GM21367 (cell line): ENCODE measurements around the gene ATP6V1F.
A peak's percentile ranks its signal among the peaks of the same experiment; 100 is the strongest.

Experiments
- ATAC-seq: cut with Tn5 transposase; IDR thresholded peaks from one replicate; pipeline ENCODE4 v1.9.1; 2021; ENCODE audit not compliant: unreplicated experiment

The ATP6V1F gene

DNA sequence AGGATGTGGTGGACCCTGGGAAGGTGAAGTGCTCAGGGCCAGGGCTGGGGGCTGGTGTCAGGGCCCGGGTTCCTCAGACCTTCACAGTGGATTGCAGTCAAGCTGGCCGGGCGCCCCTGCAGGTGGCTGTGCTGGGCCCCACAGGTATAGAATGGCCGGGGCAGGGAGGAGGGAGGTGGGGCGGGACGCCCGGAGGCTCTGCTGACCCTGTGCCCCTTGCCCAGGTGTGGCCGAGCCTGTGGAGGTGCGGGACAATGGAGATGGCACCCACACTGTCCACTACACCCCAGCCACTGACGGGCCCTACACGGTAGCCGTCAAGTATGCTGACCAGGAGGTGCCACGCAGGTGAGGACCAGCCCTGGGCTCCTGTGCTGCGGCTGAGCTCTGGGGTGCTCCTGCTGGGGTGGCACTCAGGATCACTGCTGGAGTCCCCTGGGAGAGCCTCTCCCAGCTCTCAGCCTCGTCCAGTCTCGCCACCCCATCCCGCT is 14.9 kb upstream of the ATP6V1F start:
- ATAC-seq = no peak

DNA sequence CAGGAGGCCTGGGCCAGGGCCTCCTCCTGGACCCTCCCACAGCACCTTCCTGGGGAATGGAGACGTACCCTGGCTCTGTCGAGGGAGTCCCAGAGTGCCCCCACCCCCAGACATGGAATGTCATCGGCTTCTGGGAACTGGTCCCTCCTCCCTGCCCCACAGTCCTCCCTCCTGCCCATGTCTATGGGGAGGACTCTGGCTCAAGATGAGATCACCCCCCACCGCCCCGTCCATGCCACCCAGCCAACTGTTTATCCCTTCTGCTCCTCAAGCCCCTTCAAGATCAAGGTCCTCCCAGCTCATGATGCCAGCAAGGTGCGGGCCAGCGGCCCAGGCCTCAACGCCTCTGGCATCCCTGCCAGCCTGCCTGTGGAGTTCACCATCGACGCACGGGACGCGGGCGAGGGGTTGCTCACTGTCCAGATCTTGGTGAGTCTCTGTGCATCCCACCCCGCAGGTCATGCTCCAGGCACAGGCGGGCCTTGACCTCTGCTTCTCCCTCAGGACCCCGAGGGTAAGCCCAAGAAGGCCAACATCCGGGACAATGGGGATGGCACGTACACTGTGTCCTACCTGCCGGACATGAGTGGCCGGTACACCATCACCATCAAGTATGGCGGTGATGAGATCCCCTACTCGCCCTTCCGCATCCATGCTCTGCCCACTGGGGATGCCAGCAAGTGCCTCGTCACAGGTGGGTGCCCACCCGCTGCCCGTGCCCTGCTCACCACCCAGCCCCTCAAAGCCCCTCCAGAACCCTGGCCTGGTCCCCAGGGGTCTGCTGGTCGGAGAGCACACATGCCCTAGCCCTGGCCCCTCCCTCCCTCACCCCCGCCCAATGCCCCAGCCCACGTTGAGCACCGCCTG is 14.1 kb upstream of the ATP6V1F start:
- no peak for ATAC-seq

DNA sequence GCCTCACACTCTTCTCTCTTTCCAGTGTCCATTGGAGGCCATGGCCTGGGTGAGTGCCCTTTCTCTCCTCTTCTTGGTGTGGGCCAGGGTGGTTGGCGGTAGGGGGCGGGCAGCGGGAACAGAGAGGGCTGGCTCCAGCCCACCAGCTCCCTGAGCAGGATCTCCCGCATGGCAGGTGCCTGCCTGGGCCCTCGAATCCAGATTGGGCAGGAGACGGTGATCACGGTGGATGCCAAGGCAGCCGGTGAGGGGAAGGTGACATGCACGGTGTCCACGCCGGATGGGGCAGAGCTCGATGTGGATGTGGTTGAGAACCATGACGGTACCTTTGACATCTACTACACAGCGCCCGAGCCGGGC is 13.5 kb upstream of the ATP6V1F start:
- no peak for ATAC-seq

DNA sequence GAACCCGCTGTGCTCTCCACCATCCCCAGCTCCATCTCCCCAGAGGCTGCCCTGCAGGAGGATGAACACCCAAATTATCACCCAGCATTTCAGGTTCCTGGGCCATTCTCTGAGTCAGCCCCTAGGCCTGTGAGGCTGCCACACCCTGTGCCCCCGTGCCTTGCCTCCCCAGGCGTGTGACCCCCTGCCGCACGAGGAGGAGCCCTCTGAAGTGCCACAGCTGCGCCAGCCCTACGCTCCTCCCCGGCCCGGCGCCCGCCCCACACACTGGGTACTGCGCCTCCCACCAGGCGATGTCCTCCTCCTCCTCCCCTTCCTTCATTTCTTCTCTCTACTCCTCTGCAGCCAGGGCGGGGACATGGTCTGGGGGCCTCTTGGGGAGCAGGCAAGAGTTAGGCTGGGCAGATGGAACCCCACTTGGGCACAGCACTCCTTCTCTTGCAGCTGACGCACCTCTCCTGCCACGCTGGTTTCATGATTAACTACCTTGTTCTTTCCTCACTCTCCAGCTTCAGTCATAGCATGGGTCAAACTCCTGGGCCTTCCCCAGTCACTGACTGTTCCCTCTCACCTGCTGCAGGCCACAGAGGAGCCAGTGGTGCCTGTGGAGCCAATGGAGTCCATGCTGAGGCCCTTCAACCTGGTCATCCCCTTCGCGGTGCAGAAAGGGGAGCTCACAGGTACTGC is 12.7 kb upstream of the ATP6V1F start:
- ATAC-seq = no peak

DNA sequence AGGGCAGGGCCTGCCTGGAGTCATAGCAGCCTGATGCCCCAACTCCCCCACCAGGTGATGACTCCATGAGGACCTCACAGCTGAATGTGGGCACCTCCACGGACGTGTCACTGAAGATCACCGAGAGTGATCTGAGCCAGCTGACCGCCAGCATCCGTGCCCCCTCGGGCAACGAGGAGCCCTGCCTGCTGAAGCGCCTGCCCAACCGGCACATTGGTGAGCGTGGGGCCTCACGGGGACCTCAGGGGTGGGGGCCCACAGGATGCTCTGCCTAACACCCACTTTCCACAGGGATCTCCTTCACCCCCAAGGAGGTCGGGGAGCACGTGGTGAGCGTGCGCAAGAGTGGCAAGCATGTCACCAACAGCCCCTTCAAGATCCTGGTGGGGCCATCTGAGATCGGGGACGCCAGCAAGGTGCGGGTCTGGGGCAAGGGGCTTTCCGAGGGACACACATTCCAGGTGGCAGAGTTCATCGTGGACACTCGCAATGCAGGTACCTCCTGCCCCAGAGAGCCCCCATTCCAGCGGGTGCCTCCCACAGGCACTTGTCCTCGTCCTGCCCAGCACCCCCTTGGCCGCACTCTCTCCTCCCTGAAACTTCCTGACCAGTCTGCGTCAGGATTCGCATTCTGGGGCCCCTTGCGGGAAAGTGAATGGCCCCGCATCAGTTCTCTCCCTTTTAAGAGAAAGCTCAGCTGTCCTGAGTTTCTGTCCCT is 10.0 kb upstream of the ATP6V1F start:
- no peak for ATAC-seq

DNA sequence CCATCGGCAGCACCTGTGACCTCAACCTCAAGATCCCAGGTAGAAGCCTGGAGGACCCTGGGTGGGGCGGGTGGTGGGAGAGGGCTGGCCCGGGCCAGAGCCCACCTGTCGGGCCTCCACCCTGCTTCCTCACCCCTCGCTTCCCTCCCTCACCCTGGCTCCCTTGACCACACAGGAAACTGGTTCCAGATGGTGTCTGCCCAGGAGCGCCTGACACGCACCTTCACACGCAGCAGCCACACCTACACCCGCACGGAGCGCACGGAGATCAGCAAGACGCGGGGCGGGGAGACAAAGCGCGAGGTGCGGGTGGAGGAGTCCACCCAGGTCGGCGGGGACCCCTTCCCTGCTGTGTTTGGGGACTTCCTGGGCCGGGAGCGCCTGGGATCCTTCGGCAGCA is 8.9 kb upstream of the ATP6V1F start:
- ATAC-seq = no peak

DNA sequence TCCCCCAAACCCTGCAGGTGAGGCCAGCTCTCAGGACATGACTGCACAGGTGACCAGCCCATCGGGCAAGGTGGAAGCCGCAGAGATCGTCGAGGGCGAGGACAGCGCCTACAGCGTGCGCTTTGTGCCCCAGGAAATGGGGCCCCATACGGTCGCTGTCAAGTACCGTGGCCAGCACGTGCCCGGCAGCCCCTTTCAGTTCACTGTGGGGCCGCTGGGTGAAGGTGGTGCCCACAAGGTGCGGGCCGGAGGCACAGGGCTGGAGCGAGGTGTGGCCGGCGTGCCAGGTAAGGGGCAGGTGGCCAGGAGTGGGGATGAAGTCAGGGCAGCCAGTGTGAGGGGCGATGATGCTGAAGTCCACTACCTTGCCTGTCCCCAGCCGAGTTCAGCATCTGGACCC is 8.3 kb upstream of the ATP6V1F start:
- ATAC-seq = no peak

DNA sequence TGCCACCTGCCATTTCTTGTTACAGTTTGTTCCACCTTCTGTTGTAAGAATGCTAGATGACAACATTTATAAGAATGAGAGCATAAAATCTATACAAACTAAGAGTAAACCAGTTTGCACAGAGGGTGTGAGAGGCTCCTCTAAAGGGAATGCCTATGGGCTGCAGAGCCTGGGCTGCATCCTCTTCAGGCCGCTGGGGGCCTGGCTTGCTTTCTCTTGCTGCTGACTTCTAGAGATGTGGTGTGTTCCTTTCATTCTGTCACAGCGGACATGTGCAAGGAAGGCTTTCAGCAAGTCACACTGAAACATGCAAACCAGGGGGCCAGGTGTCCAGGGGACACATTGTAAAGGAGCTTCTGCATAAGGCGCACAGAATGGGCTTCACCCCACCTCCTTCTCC is 7.1 kb upstream of the ATP6V1F start:
- no peak for ATAC-seq

DNA sequence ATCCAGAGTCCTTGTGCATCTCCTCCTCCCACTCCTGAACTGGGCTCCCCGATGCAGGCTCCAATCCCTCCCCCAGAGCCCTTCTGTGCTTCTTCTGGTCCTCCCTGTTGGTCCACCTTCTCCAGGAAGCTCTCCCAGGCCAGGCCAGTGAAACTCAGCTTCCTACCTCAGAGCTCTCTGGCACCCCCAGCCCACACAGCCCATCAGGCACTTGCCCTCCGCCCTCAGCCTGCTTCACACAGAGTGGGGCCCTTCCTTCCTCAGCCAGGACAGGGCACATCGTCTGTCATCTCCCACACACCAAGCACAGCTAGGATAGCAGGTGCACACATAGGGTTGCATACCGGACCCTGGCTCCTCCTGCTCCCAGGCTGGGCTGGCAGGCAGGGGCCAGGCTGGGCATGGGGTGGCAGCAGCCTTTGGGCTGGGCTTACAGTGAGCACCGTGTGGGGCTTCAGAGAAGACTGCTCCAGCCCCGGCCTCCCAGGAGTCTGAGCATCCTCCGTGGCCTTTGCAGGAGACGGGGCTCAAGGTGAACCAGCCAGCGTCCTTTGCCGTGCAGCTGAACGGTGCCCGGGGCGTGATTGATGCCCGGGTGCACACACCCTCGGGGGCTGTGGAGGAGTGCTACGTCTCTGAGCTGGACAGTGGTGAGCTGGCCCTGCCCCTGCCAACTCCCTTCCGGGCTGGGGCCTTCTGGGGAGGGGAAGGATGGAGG is 6.5 kb upstream of the ATP6V1F start:
- no peak for ATAC-seq

DNA sequence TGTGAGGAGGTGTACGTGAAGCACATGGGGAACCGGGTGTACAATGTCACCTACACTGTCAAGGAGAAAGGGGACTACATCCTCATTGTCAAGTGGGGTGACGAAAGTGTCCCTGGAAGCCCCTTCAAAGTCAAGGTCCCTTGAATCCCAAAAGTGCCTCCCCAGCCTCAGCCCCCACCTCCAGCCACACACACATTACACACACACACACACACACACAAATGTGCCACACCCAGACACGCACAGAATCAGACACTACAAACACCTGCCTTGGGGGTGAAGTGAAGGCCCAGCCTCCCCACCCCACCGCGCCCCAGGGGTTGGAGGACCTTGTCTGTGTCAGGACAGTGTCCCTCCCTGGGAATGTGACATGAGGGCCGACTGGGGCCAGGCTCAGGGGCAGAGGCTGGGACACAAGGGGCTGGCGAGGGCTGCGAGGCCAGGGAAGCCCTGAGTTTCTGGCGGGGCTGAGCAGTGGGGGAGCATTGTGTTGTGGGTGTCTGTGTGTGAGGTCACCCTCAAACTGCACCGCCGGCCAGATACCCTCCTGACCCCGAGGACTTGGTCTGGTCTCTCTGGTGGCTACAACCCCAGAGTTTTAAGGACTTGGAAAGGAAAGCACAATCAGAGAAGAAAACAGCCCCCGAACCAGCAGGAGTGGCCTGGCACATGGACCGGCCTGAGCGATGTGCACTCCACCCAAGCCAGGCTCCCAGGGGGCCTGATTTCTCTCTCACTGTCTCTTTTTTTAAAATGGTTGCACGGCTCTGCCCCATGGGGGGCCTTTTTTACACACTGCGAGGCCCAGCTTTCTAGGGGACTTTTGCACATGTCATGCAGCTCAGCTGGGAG is 4.0 kb upstream of the ATP6V1F start:
- ATAC-seq = no peak

DNA sequence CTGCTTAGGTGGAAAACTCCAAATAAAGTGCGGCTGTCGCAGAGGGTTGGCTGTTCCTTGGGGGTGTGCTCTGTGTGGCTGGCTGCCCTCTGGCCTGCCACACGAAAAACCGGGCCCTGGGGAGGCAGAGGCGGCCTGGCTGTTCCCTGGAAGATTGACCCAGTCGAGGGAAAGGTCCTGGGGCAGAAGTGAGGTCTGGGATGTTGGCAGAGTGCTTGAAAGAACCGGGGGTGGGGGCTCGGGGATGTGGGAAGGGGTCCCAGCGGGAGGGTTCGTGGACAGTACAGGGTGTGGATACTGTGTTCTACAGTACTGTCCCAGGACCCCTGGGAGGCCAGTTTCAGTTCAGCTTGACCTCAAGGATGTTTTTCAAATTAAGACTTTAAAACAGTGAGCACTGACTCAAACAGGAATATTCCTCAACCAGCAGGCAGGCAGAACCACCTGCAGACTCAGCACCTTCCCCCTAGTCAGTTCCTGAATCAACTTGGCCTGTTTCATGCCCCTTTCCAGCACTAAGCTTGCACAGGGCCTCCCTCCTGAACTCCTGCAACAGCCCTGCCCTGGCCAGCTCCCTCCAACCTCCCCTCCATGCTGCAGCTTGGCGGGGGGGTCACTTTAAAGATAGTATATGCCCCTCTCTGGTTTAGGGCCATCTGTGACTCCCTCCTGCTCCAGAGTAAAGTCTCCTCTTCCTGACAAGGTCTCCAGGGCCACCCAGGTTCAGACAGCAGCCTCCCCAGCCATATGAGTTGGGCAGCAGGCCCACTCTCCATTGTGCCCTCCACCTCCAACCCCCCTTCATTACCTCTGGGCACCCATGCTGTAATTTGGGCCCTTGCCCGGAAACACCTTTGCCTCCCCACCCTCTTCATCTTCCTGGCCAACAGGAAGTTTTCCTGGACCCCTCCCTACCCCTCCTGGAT is 3.2 kb upstream of the ATP6V1F start:
- ATAC-seq = no peak

DNA sequence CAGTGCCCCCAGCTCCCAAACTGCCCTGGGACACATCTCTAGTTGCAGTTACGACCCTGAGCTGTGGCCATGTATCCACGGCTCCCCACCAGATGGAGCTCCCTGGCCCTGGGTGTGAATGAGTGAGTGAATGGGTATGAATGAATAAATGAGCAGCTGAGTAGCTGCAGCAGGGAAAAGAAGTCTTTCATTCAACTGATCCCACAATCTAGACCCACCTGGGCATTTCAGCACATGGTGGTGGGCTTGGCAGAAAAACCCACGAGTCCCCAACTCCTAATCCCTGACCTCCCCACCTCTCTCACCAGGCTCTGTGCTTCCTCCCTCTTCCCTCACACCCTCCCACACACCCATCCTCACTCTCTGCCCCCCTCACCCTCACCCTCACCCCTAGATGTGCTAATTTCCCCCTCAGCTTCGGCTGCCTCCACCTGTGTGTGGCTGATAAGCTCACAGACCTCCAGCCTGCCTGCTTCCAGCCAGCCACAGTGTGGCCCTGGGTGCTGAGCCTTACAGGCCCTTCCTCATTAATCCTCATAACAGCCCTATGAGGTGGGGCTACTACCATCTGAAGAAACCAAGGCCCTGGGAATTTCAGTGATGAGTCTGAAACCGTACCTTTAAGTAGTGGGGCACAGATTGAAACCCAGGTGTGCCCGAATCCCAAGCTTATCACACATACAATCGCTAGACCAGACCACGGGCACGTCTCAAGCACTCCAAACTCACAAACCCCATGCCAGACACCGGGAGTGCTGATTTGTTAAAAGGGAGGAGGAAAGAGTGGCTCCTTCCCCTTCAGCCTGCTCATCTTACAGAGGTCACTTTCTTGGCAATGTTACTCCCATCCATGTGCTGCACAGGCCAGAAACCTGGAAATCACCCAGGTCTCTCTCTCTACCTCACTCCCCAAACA is 2.2 kb upstream of the ATP6V1F start:
- no peak for ATAC-seq

DNA sequence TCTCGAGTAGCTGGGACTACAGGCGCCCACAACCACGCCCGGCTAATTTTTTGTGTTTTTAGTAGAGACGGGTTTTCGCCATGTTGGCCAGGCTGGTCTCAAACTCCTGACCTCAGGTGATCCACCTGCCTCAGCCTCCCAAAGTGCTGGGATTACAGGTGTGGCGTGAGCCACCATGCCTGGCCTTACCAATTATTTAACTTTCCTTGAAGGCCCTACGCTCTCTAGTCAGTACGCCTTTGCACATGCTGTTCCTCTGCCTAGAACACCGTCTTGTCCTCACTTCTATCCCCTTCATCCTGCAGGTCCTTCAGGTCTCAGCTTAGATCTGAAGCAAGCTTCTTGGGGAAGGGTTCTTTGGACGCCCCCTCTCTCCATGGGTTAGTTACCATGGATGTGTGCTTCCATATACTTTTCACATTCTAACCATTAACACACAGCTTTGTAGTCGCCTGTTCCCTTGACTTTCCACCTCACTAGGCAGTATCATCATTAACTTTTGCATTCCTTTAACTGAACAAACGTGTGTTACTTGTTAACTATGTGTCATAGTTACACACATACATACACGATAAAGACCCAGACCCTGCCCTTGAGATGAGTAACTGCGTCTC is 592 bp upstream of the ATP6V1F start:
- no peak for ATAC-seq

DNA sequence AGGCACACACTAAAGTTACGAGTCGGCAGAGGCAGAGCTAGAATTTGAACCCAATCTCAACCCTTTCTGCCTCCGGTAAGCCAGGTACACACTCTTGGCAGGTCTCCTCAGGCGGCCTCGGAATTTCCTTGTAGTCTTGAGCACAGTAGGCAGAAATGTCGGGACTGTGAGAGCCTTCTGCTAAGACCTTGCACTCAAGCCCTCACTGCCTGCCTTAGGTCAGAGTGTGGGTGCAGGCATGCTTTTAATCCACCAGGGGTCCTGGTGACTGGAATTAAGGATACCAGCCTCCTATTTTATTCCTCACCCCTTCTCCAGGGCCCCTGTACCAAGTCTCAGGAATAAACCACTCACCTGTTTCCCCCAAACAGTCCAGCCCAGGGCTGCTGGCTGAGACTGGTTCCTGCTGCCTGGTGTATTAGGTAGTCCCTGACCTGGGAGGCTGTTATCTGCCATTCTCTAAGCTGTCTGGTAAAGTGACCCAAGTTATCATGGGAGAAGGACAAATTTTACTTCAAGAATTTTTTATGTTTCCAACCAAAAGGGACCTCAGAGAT is 855 bp downstream of the ATP6V1F start:
- ATAC-seq = peak; percentile 13

DNA sequence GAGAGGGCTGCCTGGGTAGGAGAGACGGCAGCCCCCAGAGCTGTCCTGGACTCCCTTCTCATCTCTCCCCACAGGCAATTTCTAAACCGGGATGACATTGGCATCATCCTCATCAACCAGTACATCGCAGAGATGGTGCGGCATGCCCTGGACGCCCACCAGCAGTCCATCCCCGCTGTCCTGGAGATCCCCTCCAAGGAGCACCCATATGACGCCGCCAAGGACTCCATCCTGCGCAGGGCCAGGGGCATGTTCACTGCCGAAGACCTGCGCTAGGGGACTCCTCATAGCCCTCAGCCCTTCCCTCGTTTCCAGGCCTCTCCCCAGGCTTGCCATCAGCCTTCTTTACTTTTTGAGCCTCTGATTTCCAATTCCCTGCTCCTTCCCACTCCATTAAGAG is 2.6 kb downstream of the ATP6V1F start:
- ATAC-seq = no peak

DNA sequence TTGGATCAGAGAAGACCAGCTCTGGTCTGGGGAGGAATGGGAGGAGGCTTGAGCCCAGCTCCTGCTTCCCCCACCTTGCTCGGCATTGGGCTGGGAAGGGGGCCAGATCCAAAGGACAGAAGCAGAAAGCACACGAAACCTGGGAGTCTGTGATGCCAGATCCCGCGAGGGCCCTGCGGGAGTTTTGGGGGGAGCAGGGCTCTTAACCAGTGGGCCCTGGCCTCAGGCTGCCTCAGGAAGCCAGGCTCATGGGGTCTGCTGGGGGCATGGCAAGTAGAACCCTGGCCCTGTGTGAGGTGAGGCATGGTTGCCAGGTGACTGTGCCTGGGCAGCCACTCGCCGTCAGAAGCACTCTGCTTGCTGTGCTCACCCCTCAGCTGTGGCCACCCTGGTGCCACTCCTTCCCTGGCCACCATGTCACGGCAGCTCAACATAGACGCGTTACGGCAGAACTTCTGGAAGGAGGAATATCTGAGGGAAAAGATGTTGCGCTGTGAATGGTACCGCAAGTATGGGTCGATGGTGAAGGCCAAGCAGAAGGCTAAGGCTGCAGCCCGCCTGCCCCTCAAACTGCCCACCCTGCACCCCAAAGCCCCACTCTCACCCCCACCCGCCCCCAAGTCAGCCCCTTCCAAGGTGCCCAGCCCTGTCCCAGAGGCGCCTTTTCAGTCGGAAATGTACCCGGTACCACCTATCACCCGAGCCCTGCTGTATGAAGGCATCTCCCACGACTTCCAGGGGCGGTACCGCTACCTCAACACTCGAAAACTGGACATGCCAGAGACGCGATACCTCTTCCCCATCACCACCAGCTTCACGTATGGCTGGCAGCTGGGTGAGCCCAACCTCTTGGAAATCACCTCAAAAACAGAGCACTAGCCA is 3.6 kb downstream of the ATP6V1F start:
- no peak for ATAC-seq
